SK-N-SH (cell line): ENCODE results near the gene ADCY5. TPM values are rescaled to one million over a fixed set of nuclear protein-coding genes. Genes with fewer than 3 reads are reported as not detected.

ENCODE experiments used
- CTCF ChIA-PET: fragments of 300-600, 350-600 bp; formaldehyde crosslinking; extraction: SDS; loops from one replicate; lab custom pipeline; 2021; lab: Yijun Ruan, JAX
- POLR2A ChIA-PET: fragments of 350-600 bp; sonication (Branson Sonifier 250); formaldehyde crosslinking; extraction: SDS; loops from one replicate; lab custom pipeline; 2020; ENCODE audit warnings: antibody characterized with exemption, inconsistent platforms; lab: Yijun Ruan, JAX
- DNase-seq: peaks from one replicate; pipeline ENCODE4 v3.0.0; 2012
- H2AFZ ChIP-seq: fragments of 200-600 bp; sonication (generic); 2 replicates; pipeline ENCODE4 v1.8.1; 2016; ENCODE audit warnings: antibody characterized with exemption, mild to moderate bottlenecking, low read depth
- H3F3A ChIP-seq: fragments of 200-600 bp; sonication (generic); replicated peaks from 2 replicates; pipeline ENCODE3; 2016; ENCODE audit warnings: antibody characterized with exemption, mild to moderate bottlenecking; ENCODE audit not compliant: insufficient read depth
- H3K27ac ChIP-seq, 2 experiments: fragments of 200-500 bp in 1 of 2; fragments of 200-600 bp in 1 of 2; sonication (Bioruptor generic) in 1 of 2; sonication (generic), shearing (Covaris generic) in 1 of 2; 2 replicates each; pipeline versions ENCODE4 v1.5.1 to v1.6.1; 2014 to 2016; ENCODE audit warnings: low read depth in 2 of 2, inconsistent platforms in 1 of 2, low read length in 1 of 2, mild to moderate bottlenecking in 1 of 2, mixed read lengths in 1 of 2
- H3K27me3 ChIP-seq: fragments of 200-600 bp; sonication (generic), shearing (Covaris generic); 2 replicates; pipeline ENCODE4 v1.6.1; 2016; ENCODE audit warnings: mixed run types; ENCODE audit not compliant: insufficient read depth
- H3K36me3 ChIP-seq, 2 experiments: fragments of 200-500 bp in 1 of 2; fragments of 200-600 bp in 1 of 2; sonication (Bioruptor generic) in 1 of 2; sonication (generic) in 1 of 2; replicated peaks in 1 of 2; 2 replicates each; pipeline versions ENCODE3 to v1.5.1; 2014 to 2016; ENCODE audit warnings: low read length in 1 of 2, mild to moderate bottlenecking in 1 of 2; ENCODE audit not compliant: insufficient read depth in 2 of 2, control insufficient read depth in 1 of 2
- H3K4me1 ChIP-seq, 2 experiments: fragments of 200-500 bp in 1 of 2; fragments of 200-600 bp in 1 of 2; sonication (Bioruptor generic) in 1 of 2; sonication (generic), shearing (Covaris generic) in 1 of 2; 2 replicates each; pipeline versions ENCODE4 v1.5.1 to v1.6.1; 2014 to 2016; ENCODE audit warnings: low read depth in 1 of 2, low read length in 1 of 2, mixed run types in 1 of 2; ENCODE audit not compliant: insufficient read depth in 2 of 2, control insufficient read depth in 1 of 2
- H3K4me2 ChIP-seq: fragments of 200-600 bp; sonication (generic), shearing (Covaris generic); 2 replicates; pipeline ENCODE4 v1.6.1; 2017; ENCODE audit warnings: mixed run types
- H3K4me3 ChIP-seq, 2 experiments: fragments of 200-500 bp in 1 of 2; fragments of 200-600 bp in 1 of 2; sonication (Bioruptor generic) in 1 of 2; sonication (generic), shearing (Covaris generic) in 1 of 2; 2 replicates each; pipeline versions ENCODE4 v1.5.1 to v1.8.1; 2014 to 2016; ENCODE audit warnings: low read depth in 2 of 2, inconsistent platforms in 1 of 2, low read length in 1 of 2, mild to moderate bottlenecking in 1 of 2, mixed read lengths in 1 of 2, moderate library complexity in 1 of 2
- H3K79me2 ChIP-seq: fragments of 200-600 bp; sonication (generic); 2 replicates; pipeline ENCODE4 v1.8.1; 2017; ENCODE audit warnings: mild to moderate bottlenecking; ENCODE audit not compliant: insufficient read depth
- H3K9ac ChIP-seq: fragments of 200-600 bp; sonication (generic); 2 replicates; pipeline ENCODE4 v1.6.1; 2017; ENCODE audit warnings: mixed run types
- H3K9me2 ChIP-seq: fragments of 200-600 bp; sonication (generic); 2 replicates; pipeline ENCODE4 v1.6.1; 2017; ENCODE audit warnings: mixed run types
- H3K9me3 ChIP-seq: fragments of 200-600 bp; sonication (generic); 2 replicates; pipeline ENCODE4 v1.6.1; 2017; ENCODE audit warnings: mixed run types, mild to moderate bottlenecking, moderate library complexity
- H4K20me1 ChIP-seq: fragments of 200-600 bp; sonication (generic); 2 replicates; pipeline ENCODE4 v1.6.1; 2017; ENCODE audit warnings: mild to moderate bottlenecking, mixed run types; ENCODE audit not compliant: insufficient read depth
- CTCF ChIP-seq: fragments of 200-600 bp; sonication (generic); IDR thresholded peaks from 2 replicates; pipeline ENCODE4 v1.6.1; 2017; ENCODE audit warnings: antibody characterized with exemption, mild to moderate bottlenecking, moderate library complexity
- ELF1 ChIP-seq: IDR thresholded peaks from 2 replicates; pipeline ENCODE4 v1.4.0; 2012
- EZH2phosphoT487 ChIP-seq: fragments of 200-600 bp; sonication (generic); IDR thresholded peaks from 2 replicates; pipeline ENCODE4 v1.6.1; 2017; ENCODE audit warnings: low read depth, mixed run types, mild to moderate bottlenecking, antibody characterized with exemption, moderate library complexity, borderline replicate concordance
- GABPA ChIP-seq: IDR thresholded peaks from 2 replicates; pipeline ENCODE4 v1.4.0; 2012; ENCODE audit warnings: low read depth, mild to moderate bottlenecking
- MAX ChIP-seq: IDR thresholded peaks from 2 replicates; pipeline ENCODE4 v1.4.0; 2012; ENCODE audit warnings: low read depth
- PBX3 ChIP-seq: IDR thresholded peaks from 2 replicates; pipeline ENCODE4; 2012
- POLR2AphosphoS5 ChIP-seq: IDR thresholded peaks from 2 replicates; pipeline ENCODE4 v1.6.1; 2012; ENCODE audit warnings: low read depth, low read length
- RCOR1 ChIP-seq: fragments of 150-350 bp; IDR thresholded peaks from 2 replicates; pipeline ENCODE4 v1.6.1; 2017; ENCODE audit warnings: antibody characterized with exemption, low read length
- REST ChIP-seq: IDR thresholded peaks from 2 replicates; pipeline ENCODE4 v1.6.1; 2012; ENCODE audit warnings: mild to moderate bottlenecking, low read depth, low read length, moderate library complexity
- TCF12 ChIP-seq: IDR thresholded peaks from 2 replicates; pipeline ENCODE4 v1.4.0; 2012
- ZBTB33 ChIP-seq: IDR thresholded peaks from 2 replicates; pipeline ENCODE4 v1.4.0; 2012; ENCODE audit warnings: low read depth, borderline replicate concordance
- WGBS: methylation state at CpG from one replicate; pipeline ENCODE4 v1.1.6; 2017; ENCODE audit warnings: low lambda C conversion rate; 5-methylcytosine and 5-hydroxymethylcytosine counted together
- polyA plus RNA-seq, 3 experiments: library from polyadenylated mRNA; depleted of rRNA; stranded (reverse); fragments of >200 nt; gene quantifications; 2 replicates each; pipeline ENCODE4 v1.2.3, GENCODE V29; 2012

Gene ADCY5
- polyA plus RNA-seq, 1 of the 3 experiments (the other 2 are of a cell fraction), result 0.21 TPM

- TF ChIP-seq ZBTB33, result no peak
- no peak for TF ChIP-seq POLR2AphosphoS5
Observed at GRCh38 chr3:123392368-123392767, 56.5 kb downstream of the ADCY5 start (continued).

- Histone ChIP-seq H4K20me1 (no peaks in the 10 kb centered on the region), H3K36me3 (no peaks in the 10 kb centered on the region), H3K4me1 (peaks cover 0 to 29% of the 10 kb centered on the region in 2 experiments; a peak in 1 of 4 replicates), H3K27me3 (0 out of 2 replicates have a peak, but pooled peaks cover 3% of the 10 kb centered on the region), H2AFZ (no peak overlapping the region), H3K9me2 (no peaks in the 10 kb centered on the region), H3K4me2 (no peak overlapping the region), H3K27ac (peak overlapping the region in 1 of 2 experiments; percentile 62; a peak in 1 of 4 replicates), H3K79me2 (no peaks in the 10 kb centered on the region), H3K9me3 (no peaks in the 10 kb centered on the region), H3K4me3 (no peak overlapping the region), H3F3A (no peaks in the 10 kb centered on the region), H3K9ac (no peak overlapping the region)
- CTCF ChIA-PET, result interaction anchor here (1.0 to 3.0 kb wide), 10 partner anchors 11 to 105 kb away, joined by 3 to 10 read pairs (median 4); no protein-coding TSS in a partner anchor
- POLR2A ChIA-PET, result interaction anchor here (0.6 kb wide), 1 partner anchor 11 kb away, joined by 3 read pairs; no protein-coding TSS in a partner anchor
- DNase-seq, result peak; percentile 71
- TF ChIP-seq GABPA, result no peak
- TF ChIP-seq TCF12, result peak; percentile 55; the same call in 1 of the 2 replicates
- 58% methylated on average over 10 of the region's 10 CpGs for WGBS
Observed at GRCh38 chr3:123390865-123391600, 57.9 kb downstream of the ADCY5 start.

- Histone ChIP-seq H3K9me2 (no peaks in the 10 kb centered on the region), H4K20me1 (no peaks in the 10 kb centered on the region), H3K4me1 (peaks cover 0 to 33% of the 10 kb centered on the region in 2 experiments; a peak in 1 of 4 replicates), H3K27me3 (0 out of 2 replicates have a peak, but pooled peaks cover 3% of the 10 kb centered on the region), H3K9ac (no peak overlapping the region), H3K27ac (no peak overlapping the region), H2AFZ (no peak overlapping the region), H3K4me3 (no peak overlapping the region), H3K79me2 (no peaks in the 10 kb centered on the region), H3K9me3 (no peaks in the 10 kb centered on the region), H3K4me2 (no peak overlapping the region), H3K36me3 (no peaks in the 10 kb centered on the region), H3F3A (no peaks in the 10 kb centered on the region)
- WGBS, result 74% methylated on average over 5 of the region's 5 CpGs
- ChIA-PET CTCF (interaction anchor here (1.1 to 2.4 kb wide), 2 partner anchors 61 to 100 kb away, joined by 3 to 7 read pairs; no protein-coding TSS in a partner anchor), POLR2A (no interaction called here)
- DNase-seq, result no peak
- TF ChIP-seq ZBTB33 (no peak), EZH2phosphoT487 (no peak), TCF12 (no peak), PBX3 (no peak), CTCF (no peak), RCOR1 (no peak), REST (no peak), POLR2AphosphoS5 (no peak), MAX (no peak), ELF1 (no peak)
Observed at GRCh38 chr3:123389628-123389918, 59.3 kb downstream of the ADCY5 start.
